ENCODE data around the gene ATP5F1A. TPM values are rescaled to one million over a fixed set of nuclear protein-coding genes. Genes with fewer than 3 reads are reported as not detected.
"Not testable (repeated sequence)": the region's sequence is repeated elsewhere in the genome, so short reads cannot be mapped to it uniquely, and the experiment has no call there.

The ATP5F1A gene
- total RNA-seq, 2 donors from 2014 or later: 378 to 401 TPM

DNA sequence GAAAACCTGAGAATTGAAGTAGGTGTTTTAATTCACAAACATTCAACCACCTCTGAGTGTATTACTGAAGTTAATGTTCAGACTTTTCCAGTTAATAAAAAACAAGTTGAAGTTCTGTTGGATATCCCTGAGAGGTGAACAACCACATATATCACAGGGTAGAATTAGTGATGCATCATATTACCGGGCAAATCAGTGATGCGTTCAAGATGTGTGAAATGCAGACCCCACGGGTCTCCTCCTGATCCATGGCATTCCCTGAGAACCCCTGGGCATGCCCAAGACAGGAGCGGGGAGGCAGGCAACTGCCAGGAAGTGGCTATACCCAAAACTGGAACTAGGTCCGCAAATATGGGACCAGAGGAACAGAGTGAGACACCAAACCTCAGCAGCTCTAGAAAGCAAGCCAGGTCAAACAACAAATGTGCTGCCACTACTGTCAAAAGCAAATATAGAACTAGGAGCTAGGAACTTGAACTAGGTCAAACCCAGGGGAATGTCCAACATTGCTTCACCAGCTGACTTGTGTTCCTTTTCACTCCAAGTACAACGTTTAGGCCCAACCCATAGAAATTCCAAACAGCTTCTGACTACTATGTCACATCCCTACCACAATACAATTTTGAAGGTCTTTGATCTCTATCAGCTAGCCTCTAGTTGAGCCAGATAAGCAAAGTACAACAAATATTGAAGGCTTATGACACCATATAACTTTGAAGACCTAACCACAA, 46.2 kb downstream of the ATP5F1A start:
- H3K27ac Mint-ChIP-seq: no peak overlapping the region
- H3K9me3 Mint-ChIP-seq: no peaks in the 10 kb centered on the region
- peaks cover 33% of the 10 kb centered on the region for H3K4me1 Mint-ChIP-seq (ENCODE audit: low read depth)
- H3K27me3 Mint-ChIP-seq (ENCODE audit: low read depth): no peaks in the 10 kb centered on the region
- H3K4me3 Mint-ChIP-seq: no peak overlapping the region
- DNase-seq: no peak
- H3K36me3 Mint-ChIP-seq (ENCODE audit: insufficient read depth in 2 of 2): no peaks in the 10 kb centered on the region
- ATAC-seq (replicated peaks in 1 of 2): no peak

DNA sequence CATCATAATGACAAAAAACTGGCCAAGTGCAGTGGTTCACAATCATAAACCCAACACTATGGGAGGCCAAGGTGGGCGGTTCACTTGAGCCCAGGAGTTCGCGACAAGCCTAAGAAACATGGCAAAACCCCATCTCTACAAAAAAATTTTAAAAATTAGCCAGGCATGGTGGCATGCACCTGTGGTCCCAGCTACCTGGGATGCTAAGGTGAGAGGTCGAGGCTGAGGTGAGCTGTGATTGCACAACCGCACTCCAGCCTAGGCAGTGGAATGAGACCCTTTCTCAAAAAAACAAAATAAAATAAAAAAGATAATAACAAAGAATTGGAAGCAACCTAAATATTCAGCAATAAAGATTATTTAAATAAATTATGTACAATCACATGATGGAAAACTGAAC, 47.8 kb downstream of the ATP5F1A start:
- Mint-ChIP-seq H3K9me3 (no peaks in the 10 kb centered on the region), H3K27ac (no peak overlapping the region), H3K4me1 (ENCODE audit: low read depth) (peaks cover 21% of the 10 kb centered on the region), H3K36me3 (ENCODE audit: insufficient read depth in 2 of 2) (peaks cover 0 to 1% of the 10 kb centered on the region in 2 donors), H3K27me3 (ENCODE audit: low read depth) (no peaks in the 10 kb centered on the region), H3K4me3 (no peak overlapping the region)
- ATAC-seq (replicated peaks in 1 of 2) (no peak), DNase-seq (no peak)

DNA sequence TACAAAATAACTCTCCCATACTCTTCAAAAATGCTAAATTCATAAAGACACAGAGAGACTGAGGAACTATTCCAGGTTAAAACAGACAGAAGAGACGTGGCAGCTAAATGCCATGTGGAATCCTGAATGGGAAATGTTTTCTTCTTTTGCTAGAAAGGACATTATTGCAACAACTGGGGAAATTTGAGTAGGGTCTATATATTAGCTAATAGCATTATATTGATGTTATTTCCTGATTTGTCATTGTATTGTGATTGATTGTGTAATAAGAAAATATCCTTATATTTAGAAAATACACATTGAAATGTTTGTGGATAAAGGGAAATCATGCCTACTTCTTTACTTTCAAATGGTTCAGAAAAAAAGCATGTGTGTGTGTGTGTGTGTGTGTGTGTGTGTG, 49.5 kb downstream of the ATP5F1A start:
- ATAC-seq (replicated peaks in 1 of 2) (no peak), DNase-seq (no peak)
- H3K4me3 Mint-ChIP-seq: no peak overlapping the region
- H3K27me3 Mint-ChIP-seq (ENCODE audit: low read depth): no peaks in the 10 kb centered on the region
- H3K9me3 Mint-ChIP-seq: no peaks in the 10 kb centered on the region
- peaks cover 3 to 4% of the 10 kb centered on the region in 2 donors for H3K36me3 Mint-ChIP-seq (ENCODE audit: insufficient read depth in 2 of 2)
- H3K4me1 Mint-ChIP-seq (ENCODE audit: low read depth): peaks cover 14% of the 10 kb centered on the region
- no peak overlapping the region for H3K27ac Mint-ChIP-seq

DNA sequence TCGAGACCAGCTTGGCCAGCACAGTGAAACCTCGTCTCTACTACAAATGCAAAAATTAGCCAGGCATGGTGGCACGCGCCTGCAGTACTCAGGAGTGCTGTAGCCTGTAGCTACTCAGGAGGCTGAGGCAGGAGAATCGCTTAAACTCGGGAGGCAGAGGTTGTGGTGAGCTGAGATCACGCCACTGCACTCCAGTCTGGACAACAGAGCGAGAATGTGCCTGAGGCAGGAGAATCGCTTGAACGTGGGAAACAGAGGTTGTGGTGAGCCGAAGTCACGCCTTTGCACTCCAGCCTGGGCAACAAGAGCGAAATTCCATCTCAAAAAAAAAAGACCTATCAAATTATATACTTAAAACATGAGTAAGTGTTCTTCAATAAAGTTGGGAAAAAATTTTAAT, 50.7 kb downstream of the ATP5F1A start:
- H3K27ac Mint-ChIP-seq; H3K4me3 Mint-ChIP-seq; H3K27me3 Mint-ChIP-seq (ENCODE audit: low read depth); ATAC-seq (replicated peaks in 1 of 2); H3K36me3 Mint-ChIP-seq (ENCODE audit: insufficient read depth in 2 of 2); DNase-seq; H3K9me3 Mint-ChIP-seq: not testable (repeated sequence)
- H3K4me1 Mint-ChIP-seq (ENCODE audit: low read depth): peaks cover 13% of the 10 kb centered on the region

DNA sequence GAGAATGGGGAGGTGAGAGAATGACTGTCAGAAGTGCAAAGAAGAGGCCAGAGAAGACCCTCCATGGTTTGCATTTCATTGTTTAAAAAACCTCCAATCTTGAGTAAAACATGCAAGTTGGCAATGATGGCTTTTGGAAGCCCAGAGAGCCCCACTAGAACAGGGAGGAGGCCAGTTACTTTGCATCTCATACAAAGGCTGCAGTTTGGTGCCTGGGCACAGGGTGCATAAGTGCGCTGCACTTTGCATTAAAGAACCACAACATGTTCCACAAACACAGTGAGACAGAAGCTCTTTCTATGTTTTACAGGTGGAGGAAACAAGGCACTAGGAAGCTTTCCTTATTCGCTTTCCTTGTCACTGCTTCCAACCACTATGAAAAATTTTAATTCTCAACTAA, 51.4 kb downstream of the ATP5F1A start:
- no peak for ATAC-seq (replicated peaks in 1 of 2)
- H3K36me3 Mint-ChIP-seq (ENCODE audit: insufficient read depth in 2 of 2): peaks cover 4 to 5% of the 10 kb centered on the region in 2 donors

DNA sequence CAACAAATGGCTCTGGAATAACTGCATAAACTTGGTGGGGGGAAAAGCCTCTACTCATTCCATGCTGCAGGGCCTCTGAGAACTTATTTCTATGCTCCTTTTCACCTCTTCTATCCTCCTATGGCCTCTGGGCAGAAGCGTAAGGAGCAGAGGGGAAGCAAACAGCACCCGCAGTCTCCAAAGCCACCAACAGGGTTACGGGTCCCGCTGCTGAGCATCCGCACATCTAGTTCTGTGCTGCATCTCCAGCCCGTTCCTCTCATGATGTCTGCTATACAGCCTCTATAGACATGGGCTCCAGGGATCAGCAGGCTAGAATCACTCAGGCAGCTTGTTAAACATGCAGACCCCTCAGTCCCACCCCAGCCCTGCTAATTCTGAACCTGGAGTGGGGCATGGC, 52.0 kb downstream of the ATP5F1A start:
- Mint-ChIP-seq H3K27me3 (ENCODE audit: low read depth) (no peaks in the 10 kb centered on the region), H3K9me3 (no peaks in the 10 kb centered on the region), H3K27ac (no peak overlapping the region), H3K4me1 (ENCODE audit: low read depth) (peaks cover 24% of the 10 kb centered on the region), H3K4me3 (no peak overlapping the region), H3K36me3 (ENCODE audit: insufficient read depth in 2 of 2) (peaks cover 4 to 5% of the 10 kb centered on the region in 2 donors)
- DNase-seq (no peak), ATAC-seq (replicated peaks in 1 of 2) (no peak)

More for the DNA sequence above, 51.4 kb downstream of the ATP5F1A start:
- Mint-ChIP-seq H3K27me3 (ENCODE audit: low read depth) (no peaks in the 10 kb centered on the region), H3K4me1 (ENCODE audit: low read depth) (peaks cover 18% of the 10 kb centered on the region), H3K9me3 (no peaks in the 10 kb centered on the region), H3K27ac (no peak overlapping the region), H3K4me3 (no peak overlapping the region)
- DNase-seq: no peak

DNA sequence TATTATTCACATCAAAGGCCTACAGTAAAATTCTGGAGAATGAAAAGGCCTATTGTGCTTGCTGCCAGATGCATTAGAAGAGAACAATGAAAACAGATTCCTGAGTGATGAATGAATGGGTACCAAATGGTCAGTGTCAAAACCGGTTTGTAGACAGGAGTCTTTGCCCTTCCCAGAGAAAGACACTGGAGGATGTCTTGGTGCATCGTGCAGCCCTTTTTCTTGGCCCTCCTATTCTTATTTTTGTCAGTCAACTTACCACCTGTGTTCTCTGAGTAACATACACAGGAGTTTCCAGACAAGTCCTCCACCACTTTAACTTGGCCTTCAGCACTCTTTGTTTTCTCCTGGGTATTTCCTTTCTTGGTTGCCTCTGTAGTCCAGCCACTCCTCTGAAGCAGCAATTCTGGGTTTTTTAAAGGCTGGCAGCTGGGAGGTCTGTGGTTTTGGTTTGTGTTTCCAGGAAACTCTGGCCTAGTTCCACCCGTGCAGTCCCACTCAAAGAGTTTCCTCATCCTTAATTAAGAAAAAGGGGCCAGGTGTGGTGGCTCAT, 55.4 kb downstream of the ATP5F1A start:
- no peaks in the 10 kb centered on the region for H3K27me3 Mint-ChIP-seq (ENCODE audit: low read depth)
- no peaks in the 10 kb centered on the region for H3K9me3 Mint-ChIP-seq
- ATAC-seq (replicated peaks in 1 of 2) (peak; percentile 43 to 55), DNase-seq (peak in 1 of 2 donors; percentile 16)
- peak overlapping the region; percentile 23 to 37 for H3K4me3 Mint-ChIP-seq
- peaks cover 42% of the 10 kb centered on the region for H3K4me1 Mint-ChIP-seq (ENCODE audit: low read depth)
- H3K36me3 Mint-ChIP-seq (ENCODE audit: insufficient read depth in 2 of 2): peaks cover 7 to 13% of the 10 kb centered on the region in 2 donors
- peak overlapping the region; percentile 62 for H3K27ac Mint-ChIP-seq

DNA sequence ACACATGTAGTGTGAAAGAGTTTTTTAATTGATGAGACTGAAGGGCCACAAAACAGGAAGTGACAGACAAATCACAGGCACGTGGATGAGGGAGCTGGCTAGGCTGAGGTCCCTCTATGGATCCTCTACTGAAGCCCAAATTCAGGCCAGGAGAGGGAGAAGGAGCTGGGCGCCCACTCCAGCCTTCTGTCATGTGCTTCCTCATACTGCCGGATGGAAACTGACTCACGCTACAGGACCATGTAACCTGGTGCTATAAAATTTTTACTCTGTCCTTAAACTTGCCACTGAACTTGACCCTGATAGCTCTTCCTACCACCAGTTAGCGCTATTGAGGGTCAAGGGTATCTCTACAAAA, 57.4 kb downstream of the ATP5F1A start:
- H3K36me3 Mint-ChIP-seq (ENCODE audit: insufficient read depth in 2 of 2): peaks cover 7 to 13% of the 10 kb centered on the region in 2 donors
- ATAC-seq (replicated peaks in 1 of 2): no peak
- no peak overlapping the region for H3K4me3 Mint-ChIP-seq
- DNase-seq: no peak
- H3K4me1 Mint-ChIP-seq (ENCODE audit: low read depth): peaks cover 42% of the 10 kb centered on the region
- H3K27me3 Mint-ChIP-seq (ENCODE audit: low read depth): no peaks in the 10 kb centered on the region
- peak overlapping the region; percentile 5 for H3K27ac Mint-ChIP-seq
- no peaks in the 10 kb centered on the region for H3K9me3 Mint-ChIP-seq

DNA sequence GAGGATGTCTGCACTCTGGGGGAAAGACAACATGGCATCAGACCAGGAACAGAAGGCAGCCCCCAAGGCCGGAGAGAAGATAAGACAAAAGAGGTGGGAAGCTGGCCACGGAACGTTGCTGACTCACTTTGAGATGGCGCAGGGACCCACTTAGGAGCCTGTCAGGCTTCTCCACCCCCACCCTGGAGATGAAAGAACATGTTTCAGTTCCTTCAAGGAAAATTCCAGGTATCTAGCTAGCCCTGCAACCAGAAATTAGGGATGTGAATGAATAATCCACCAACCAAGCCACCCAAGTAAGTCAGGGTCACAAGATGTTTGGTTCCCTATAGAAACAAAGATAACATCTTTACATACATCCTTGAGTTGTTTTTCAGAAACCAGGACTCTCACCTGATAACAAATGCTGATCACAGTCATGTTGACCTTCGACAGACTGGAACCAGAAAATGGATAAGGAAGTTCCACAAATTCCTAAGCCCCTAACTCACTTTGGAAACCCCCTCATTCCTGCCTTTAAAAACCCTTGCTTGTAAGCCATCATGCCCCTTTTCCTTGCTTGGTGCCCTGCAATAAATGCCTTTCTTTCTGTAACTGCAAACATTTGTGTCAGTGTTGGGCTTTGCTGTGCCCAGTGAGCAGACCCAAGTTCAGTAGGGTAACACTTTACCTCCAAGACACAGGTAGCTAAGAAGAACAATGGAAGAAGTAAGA, 57.9 kb downstream of the ATP5F1A start:
- H3K4me3 Mint-ChIP-seq: no peak overlapping the region
- no peaks in the 10 kb centered on the region for H3K9me3 Mint-ChIP-seq

DNA sequence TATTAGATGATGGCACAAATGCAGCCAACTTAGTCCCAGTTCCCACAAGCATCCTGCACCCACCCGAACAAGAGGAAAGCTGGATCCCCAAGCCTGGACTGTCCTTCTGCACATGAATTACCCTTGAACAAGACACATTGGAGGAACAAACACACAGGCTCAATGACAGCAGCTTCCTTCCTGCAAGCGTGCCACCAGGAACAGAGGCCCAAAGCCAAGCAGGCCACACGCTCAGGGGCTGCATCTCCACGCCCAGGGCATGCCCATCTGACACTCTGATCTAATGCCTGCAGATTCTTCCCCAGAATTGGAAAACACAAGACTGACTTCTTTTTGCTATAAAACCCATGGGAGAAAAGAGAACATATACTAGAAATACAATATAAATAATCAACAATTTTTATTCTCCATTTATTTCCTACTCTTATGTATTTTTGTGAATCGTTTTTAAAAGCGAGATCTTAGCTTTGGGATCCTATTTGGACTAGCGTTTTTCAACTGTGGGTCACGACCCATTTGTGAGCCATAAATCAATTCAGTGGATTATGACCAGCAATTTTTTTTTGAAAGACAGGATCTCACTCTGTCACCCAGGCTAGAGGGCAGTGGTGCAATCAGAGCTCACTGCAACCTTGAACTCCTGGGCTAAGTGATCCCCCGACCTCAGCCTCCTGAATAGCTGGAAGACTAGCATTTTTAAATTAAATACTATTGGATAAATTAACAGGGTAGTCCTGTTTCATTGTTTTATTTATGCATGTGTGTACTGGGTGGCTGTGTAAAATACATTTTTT, 60.4 kb downstream of the ATP5F1A start:
- Mint-ChIP-seq H3K4me3 (no peak overlapping the region), H3K9me3 (no peaks in the 10 kb centered on the region), H3K4me1 (ENCODE audit: low read depth) (peaks cover 34% of the 10 kb centered on the region), H3K36me3 (ENCODE audit: insufficient read depth in 2 of 2) (peaks cover 6 to 10% of the 10 kb centered on the region in 2 donors), H3K27ac (no peak overlapping the region), H3K27me3 (ENCODE audit: low read depth) (no peaks in the 10 kb centered on the region)
- no peak for ATAC-seq (replicated peaks in 1 of 2)
- DNase-seq: no peak

More for the DNA sequence above, 57.9 kb downstream of the ATP5F1A start:
- Mint-ChIP-seq H3K36me3 (ENCODE audit: insufficient read depth in 2 of 2) (peaks cover 5 to 13% of the 10 kb centered on the region in 2 donors), H3K4me1 (ENCODE audit: low read depth) (peaks cover 42% of the 10 kb centered on the region), H3K27ac (peak overlapping the region; percentile 5), H3K27me3 (ENCODE audit: low read depth) (no peaks in the 10 kb centered on the region)
- ATAC-seq (replicated peaks in 1 of 2) (no peak), DNase-seq (no peak)

DNA sequence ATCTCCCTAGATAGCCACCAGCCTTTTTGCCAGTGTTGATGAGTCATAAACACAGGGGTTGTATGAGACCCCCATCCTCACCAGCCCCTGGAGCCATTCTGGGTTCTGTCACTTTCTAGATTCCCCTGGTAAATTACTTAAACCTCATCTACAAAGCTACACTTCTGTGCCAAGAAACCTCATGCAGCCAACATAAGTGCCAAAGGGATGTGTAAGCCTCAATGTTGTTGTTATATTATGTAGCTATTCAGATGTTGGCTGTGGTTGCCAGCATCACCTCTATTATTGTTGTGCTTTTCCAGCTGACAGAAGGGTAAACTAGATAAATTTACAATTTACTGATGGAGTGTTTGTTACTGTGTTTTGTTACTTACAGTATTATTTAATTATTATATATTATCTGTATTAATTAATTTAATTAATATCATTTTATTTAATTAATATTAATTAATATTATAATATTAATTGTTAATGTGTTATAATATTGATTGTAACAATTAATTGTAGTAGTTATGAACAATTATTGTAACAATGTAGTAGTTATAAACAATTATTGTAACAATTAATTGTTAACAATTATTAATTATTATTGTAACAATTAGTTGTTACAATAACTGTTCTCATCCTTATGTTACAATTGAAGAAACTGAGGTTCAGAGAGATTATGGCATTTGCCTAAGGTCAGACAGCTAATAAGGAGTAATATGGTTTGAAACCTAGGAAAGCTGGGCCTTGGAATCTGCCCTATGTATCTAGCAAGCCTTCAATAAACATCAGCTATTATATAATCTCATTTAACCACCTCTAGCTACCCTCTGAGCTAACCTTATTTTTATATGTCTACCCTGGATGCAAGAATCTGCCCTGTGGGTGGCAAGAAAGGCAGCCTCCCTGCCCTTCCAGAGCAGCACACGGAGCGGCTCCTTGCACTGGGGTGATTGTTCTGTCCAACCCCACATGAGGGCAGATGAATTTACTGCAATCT, 62.1 kb downstream of the ATP5F1A start:
- no peak overlapping the region for H3K27ac Mint-ChIP-seq
- ATAC-seq (replicated peaks in 1 of 2): no peak
- DNase-seq: no peak
- H3K27me3 Mint-ChIP-seq (ENCODE audit: low read depth): no peaks in the 10 kb centered on the region
- H3K36me3 Mint-ChIP-seq (ENCODE audit: insufficient read depth in 2 of 2): peaks cover 6 to 10% of the 10 kb centered on the region in 2 donors
- H3K4me1 Mint-ChIP-seq (ENCODE audit: low read depth): peaks cover 17% of the 10 kb centered on the region
- no peaks in the 10 kb centered on the region for H3K9me3 Mint-ChIP-seq
- no peak overlapping the region for H3K4me3 Mint-ChIP-seq

DNA sequence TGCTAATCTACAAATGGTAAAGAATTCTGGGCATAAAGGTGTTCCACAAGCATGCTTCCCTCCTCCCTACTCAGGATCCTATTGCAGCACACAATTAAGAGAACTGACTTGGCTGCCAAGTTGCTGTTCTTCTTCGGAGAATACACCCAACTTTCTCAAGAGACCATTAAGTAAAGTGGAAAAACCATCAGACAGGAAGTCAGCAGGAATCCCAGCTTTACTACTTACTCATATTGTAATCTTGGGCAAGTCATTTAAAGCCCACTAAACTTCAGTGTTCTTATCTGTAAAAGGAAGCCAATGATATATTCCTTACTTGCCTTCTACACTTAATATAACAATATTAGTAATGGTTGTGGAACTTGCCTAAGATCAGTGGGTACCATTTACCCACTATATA, 63.9 kb downstream of the ATP5F1A start:
- no peak overlapping the region for H3K27ac Mint-ChIP-seq
- H3K4me3 Mint-ChIP-seq: no peak overlapping the region
- H3K27me3 Mint-ChIP-seq (ENCODE audit: low read depth): peaks cover under 1% of the 10 kb centered on the region
- peak in 1 of 2 donors; percentile 19 for ATAC-seq (replicated peaks in 1 of 2)
- peaks cover 3 to 8% of the 10 kb centered on the region in 2 donors for H3K36me3 Mint-ChIP-seq (ENCODE audit: insufficient read depth in 2 of 2)
- H3K9me3 Mint-ChIP-seq: no peaks in the 10 kb centered on the region
- no peak for DNase-seq
- H3K4me1 Mint-ChIP-seq (ENCODE audit: low read depth): peaks cover 3% of the 10 kb centered on the region

Measured in activated T-cell treated with anti-CD3 and anti-CD28 coated beads, Interleukin-2, amount 50 U/mL, for 72 hours (primary cell).